ENCODE results near the gene SFXN5. TPM values are rescaled to one million over a fixed set of nuclear protein-coding genes. Genes with fewer than 3 reads are reported as not detected.
A peak's percentile ranks its signal among the peaks of the same experiment; 100 is the strongest.

SFXN5 gene
- polyA plus RNA-seq, 1 donor from 2014 or later = 5.8 TPM

DNA sequence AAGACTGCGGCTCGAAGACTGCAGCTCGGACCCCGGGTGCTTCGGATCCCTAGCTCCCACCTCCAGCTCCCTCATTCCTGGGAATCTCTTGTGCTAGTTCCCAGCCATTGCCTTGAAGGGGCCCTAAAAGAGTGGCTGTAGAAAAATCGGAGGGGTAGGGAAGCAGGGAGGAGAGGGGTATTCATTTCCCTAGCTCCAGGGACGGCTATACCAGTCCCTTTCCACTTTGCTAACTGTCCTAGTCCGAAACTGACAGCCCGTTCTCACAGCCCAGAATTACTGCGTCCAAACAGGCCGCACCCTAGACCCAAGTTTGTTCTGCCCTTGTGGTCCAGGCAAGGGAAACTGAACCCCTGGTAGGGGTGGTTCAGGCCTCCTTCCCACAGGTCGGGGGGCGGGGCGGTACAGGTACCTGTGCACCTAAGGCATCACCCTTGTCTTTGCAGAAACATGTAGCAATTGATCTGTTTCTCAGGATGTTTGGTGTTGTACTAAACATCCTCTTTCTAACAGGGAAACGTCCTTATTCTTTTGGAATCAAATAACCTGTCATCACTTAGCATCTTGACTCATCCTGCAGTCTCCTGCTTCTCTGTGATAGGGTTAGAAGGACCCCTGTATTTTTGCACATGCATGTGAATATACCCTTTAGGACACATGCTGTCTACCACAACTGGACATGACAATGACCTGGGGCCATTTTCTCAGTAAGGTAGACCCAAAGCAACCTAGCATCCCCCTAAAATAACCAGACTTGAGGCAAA is 150.2 kb downstream of the SFXN5 start:
- Histone ChIP-seq H3K9me2 (ENCODE audit: insufficient read depth, low read length) (no peaks in the 10 kb centered on the region), H3K27ac (ENCODE audit: low read length) (no peak overlapping the region), H3K79me2 (replicated peaks; ENCODE audit: insufficient read depth, low read length) (peaks cover 23% of the 10 kb centered on the region), H3K9ac (ENCODE audit: low read length) (no peak overlapping the region), H3K4me2 (ENCODE audit: low read length) (no peak overlapping the region), H2AFZ (ENCODE audit: low read depth, low read length) (no peak overlapping the region), H3K9me3 (ENCODE audit: low read length) (no peaks in the 10 kb centered on the region), H3F3A (ENCODE audit: insufficient read depth, low read length, poor library complexity, severe bottlenecking) (no peaks in the 10 kb centered on the region), H4K20me1 (ENCODE audit: insufficient read depth) (no peaks in the 10 kb centered on the region), H3K36me3 (ENCODE audit: insufficient read depth, low read length) (no peaks in the 10 kb centered on the region), H3K27me3 (ENCODE audit: insufficient read depth, low read depth, low read length) (peaks cover 100% of the 10 kb centered on the region), H3K4me3 (ENCODE audit: low read length) (peak overlapping the region; percentile 59)
- no peak for TF ChIP-seq EZH2 (IDR thresholded peaks at IDR 0.05; ENCODE audit: borderline replicate concordance, insufficient read depth, low read length, poor library complexity, severe bottlenecking)
- TF ChIP-seq, protein P1, sequence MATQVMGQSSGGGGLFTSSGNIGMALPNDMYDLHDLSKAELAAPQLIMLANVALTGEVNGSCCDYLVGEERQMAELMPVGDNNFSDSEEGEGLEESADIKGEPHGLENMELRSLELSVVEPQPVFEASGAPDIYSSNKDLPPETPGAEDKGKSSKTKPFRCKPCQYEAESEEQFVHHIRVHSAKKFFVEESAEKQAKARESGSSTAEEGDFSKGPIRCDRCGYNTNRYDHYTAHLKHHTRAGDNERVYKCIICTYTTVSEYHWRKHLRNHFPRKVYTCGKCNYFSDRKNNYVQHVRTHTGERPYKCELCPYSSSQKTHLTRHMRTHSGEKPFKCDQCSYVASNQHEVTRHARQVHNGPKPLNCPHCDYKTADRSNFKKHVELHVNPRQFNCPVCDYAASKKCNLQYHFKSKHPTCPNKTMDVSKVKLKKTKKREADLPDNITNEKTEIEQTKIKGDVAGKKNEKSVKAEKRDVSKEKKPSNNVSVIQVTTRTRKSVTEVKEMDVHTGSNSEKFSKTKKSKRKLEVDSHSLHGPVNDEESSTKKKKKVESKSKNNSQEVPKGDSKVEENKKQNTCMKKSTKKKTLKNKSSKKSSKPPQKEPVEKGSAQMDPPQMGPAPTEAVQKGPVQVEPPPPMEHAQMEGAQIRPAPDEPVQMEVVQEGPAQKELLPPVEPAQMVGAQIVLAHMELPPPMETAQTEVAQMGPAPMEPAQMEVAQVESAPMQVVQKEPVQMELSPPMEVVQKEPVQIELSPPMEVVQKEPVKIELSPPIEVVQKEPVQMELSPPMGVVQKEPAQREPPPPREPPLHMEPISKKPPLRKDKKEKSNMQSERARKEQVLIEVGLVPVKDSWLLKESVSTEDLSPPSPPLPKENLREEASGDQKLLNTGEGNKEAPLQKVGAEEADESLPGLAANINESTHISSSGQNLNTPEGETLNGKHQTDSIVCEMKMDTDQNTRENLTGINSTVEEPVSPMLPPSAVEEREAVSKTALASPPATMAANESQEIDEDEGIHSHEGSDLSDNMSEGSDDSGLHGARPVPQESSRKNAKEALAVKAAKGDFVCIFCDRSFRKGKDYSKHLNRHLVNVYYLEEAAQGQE (IDR thresholded peaks at IDR 0.05; ENCODE audit: borderline replicate concordance) = no peak
- no peak for TF ChIP-seq POLR2AphosphoS5 (IDR thresholded peaks at IDR 0.05)
- TF ChIP-seq, protein P2, sequence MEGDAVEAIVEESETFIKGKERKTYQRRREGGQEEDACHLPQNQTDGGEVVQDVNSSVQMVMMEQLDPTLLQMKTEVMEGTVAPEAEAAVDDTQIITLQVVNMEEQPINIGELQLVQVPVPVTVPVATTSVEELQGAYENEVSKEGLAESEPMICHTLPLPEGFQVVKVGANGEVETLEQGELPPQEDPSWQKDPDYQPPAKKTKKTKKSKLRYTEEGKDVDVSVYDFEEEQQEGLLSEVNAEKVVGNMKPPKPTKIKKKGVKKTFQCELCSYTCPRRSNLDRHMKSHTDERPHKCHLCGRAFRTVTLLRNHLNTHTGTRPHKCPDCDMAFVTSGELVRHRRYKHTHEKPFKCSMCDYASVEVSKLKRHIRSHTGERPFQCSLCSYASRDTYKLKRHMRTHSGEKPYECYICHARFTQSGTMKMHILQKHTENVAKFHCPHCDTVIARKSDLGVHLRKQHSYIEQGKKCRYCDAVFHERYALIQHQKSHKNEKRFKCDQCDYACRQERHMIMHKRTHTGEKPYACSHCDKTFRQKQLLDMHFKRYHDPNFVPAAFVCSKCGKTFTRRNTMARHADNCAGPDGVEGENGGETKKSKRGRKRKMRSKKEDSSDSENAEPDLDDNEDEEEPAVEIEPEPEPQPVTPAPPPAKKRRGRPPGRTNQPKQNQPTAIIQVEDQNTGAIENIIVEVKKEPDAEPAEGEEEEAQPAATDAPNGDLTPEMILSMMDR (IDR thresholded peaks at IDR 0.05; ENCODE audit: poor library complexity, severe bottlenecking) = no peak
- no peak for TF ChIP-seq MXI1 (conservative IDR thresholded peaks at IDR 0.05; ENCODE audit: poor library complexity, severe bottlenecking)
- no peak for TF ChIP-seq TAF1 (IDR thresholded peaks at IDR 0.05; ENCODE audit: low read depth)
- no peak for TF ChIP-seq EP300 (conservative IDR thresholded peaks at IDR 0.05; ENCODE audit: poor library complexity, severe bottlenecking)
- no peak for TF ChIP-seq RAD21 (conservative IDR thresholded peaks at IDR 0.05)
- no peak for TF ChIP-seq SMC3 (conservative IDR thresholded peaks at IDR 0.05; ENCODE audit: poor library complexity)

DNA sequence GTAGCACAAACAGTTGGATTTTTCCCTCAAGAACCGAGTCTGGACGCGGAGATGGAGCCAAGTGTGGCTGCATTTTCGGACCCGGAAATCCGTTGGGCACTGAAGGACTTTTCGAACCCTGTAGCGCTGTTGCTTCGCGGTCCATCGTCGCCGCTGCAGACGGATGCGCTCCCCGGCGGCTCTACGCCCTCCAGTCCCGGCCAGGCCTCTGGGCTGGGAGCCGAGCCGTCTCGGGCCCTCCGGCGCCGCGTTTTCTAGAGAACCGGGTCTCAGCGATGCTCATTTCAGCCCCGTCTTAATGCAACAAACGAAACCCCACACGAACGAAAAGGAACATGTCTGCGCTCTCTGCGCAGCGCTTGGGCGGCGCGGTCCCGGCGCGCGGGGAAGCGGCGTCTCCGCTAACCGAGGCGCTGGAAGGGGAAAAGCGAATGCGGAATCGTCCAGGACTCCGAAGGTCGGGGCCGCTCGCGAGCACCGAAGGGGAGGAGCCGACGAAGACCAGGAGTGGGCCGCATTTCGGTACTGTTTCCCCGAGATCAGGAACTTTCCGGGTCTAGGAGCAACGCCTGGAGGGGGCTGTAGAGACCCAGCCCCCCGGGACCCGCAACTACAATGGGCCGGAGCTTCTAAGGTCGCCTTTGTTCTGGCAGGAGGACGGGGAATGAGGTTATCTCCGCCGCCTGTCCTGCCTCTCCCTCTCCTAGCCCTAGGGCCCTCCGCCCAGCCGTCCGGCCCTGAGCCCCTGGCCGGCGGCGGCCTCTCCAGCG is 151.0 kb downstream of the SFXN5 start:
- Histone ChIP-seq H4K20me1 (ENCODE audit: insufficient read depth) (no peaks in the 10 kb centered on the region), H3F3A (ENCODE audit: insufficient read depth, low read length, poor library complexity, severe bottlenecking) (no peaks in the 10 kb centered on the region), H2AFZ (ENCODE audit: low read depth, low read length) (no peak overlapping the region), H3K9me2 (ENCODE audit: insufficient read depth, low read length) (no peaks in the 10 kb centered on the region), H3K79me2 (replicated peaks; ENCODE audit: insufficient read depth, low read length) (peaks cover 23% of the 10 kb centered on the region), H3K9ac (ENCODE audit: low read length) (peak overlapping the region; percentile 39), H3K4me2 (ENCODE audit: low read length) (no peak overlapping the region), H3K9me3 (ENCODE audit: low read length) (no peaks in the 10 kb centered on the region), H3K4me3 (ENCODE audit: low read length) (peak overlapping the region; percentile 59), H3K27me3 (ENCODE audit: insufficient read depth, low read depth, low read length) (peaks cover 100% of the 10 kb centered on the region), H3K27ac (ENCODE audit: low read length) (no peak overlapping the region), H3K36me3 (ENCODE audit: insufficient read depth, low read length) (no peaks in the 10 kb centered on the region)
- TF ChIP-seq EZH2 (IDR thresholded peaks at IDR 0.05; ENCODE audit: borderline replicate concordance, insufficient read depth, low read length, poor library complexity, severe bottlenecking) (peak; percentile 11), TAF1 (IDR thresholded peaks at IDR 0.05; ENCODE audit: low read depth) (no peak), POLR2AphosphoS5 (IDR thresholded peaks at IDR 0.05) (peak; percentile 87), MXI1 (conservative IDR thresholded peaks at IDR 0.05; ENCODE audit: poor library complexity, severe bottlenecking) (no peak), RAD21 (conservative IDR thresholded peaks at IDR 0.05) (no peak), SMC3 (conservative IDR thresholded peaks at IDR 0.05; ENCODE audit: poor library complexity) (no peak)
- TF ChIP-seq, protein P2 (IDR thresholded peaks at IDR 0.05; ENCODE audit: poor library complexity, severe bottlenecking) = peak; percentile 14
- TF ChIP-seq, protein P1 (IDR thresholded peaks at IDR 0.05; ENCODE audit: borderline replicate concordance) = no peak

Data from neural cell (in vitro differentiated cells).